VCaP (cell line): ENCODE results near the gene NRP2.

Experiments
- H3K27ac ChIP-seq: fragments of 450-650 bp; 2 replicates; pipeline ENCODE4 v1.5.1; 2017
- CTCF ChIP-seq: fragments of 450-650 bp; conservative IDR thresholded peaks from 2 replicates; pipeline ENCODE4 v1.5.1; 2017; ENCODE audit warnings: mild to moderate bottlenecking, moderate library complexity

NRP2 gene

GRCh38 chr2:205763708-205764211, 81.5 kb downstream of the NRP2 start:
- H3K27ac ChIP-seq: no peak overlapping the region
- TF ChIP-seq CTCF: no peak

GRCh38 chr2:205764270-205764746, 82.0 kb downstream of the NRP2 start:
- no peak for TF ChIP-seq CTCF

GRCh38 chr2:205765151-205765550, 82.8 kb downstream of the NRP2 start:
- TF ChIP-seq CTCF: no peak
- no peak overlapping the region for H3K27ac ChIP-seq

More at GRCh38 chr2:205764270-205764746, 82.0 kb downstream of the NRP2 start:
- no peak overlapping the region for H3K27ac ChIP-seq

- H3K27ac ChIP-seq: no peak overlapping the region
These were observed 84.6 kb downstream of the NRP2 start for GRCh38 chr2:205766779-205767359.

GRCh38 chr2:205767617-205768016, 85.3 kb downstream of the NRP2 start:
- TF ChIP-seq CTCF: no peak
- H3K27ac ChIP-seq: no peak overlapping the region

More at GRCh38 chr2:205766779-205767359, 84.6 kb downstream of the NRP2 start:
- peak; percentile 93 for TF ChIP-seq CTCF

- no peak for TF ChIP-seq CTCF
- peak overlapping the region; percentile 14; the same call in 1 of the 2 replicates for H3K27ac ChIP-seq
These were observed 86.0 kb downstream of the NRP2 start for GRCh38 chr2:205768341-205768740.

GRCh38 chr2:205768815-205769494, 86.7 kb downstream of the NRP2 start:
- no peak for TF ChIP-seq CTCF
- peak overlapping the region; percentile 14; the same call in 1 of the 2 replicates for H3K27ac ChIP-seq
